Activated CD4-positive, CD25-positive, alpha-beta regulatory T cell treated with anti-CD3 and anti-CD28 coated beads, Interleukin-2, amount 50 U/mL, for 24 hours (primary cell): Measurements from ENCODE around the gene ADGRE3.

Experiments used
- ATAC-seq, 2 donors: fragments of 150-1000 bp; cut with Tn5 transposase; one replicate each; pipeline ENCODE4 v1.10.0; 2021; ENCODE audit warnings: mild to moderate bottlenecking in 1 of 2, moderate library complexity in 1 of 2

The ADGRE3 gene, protein sequence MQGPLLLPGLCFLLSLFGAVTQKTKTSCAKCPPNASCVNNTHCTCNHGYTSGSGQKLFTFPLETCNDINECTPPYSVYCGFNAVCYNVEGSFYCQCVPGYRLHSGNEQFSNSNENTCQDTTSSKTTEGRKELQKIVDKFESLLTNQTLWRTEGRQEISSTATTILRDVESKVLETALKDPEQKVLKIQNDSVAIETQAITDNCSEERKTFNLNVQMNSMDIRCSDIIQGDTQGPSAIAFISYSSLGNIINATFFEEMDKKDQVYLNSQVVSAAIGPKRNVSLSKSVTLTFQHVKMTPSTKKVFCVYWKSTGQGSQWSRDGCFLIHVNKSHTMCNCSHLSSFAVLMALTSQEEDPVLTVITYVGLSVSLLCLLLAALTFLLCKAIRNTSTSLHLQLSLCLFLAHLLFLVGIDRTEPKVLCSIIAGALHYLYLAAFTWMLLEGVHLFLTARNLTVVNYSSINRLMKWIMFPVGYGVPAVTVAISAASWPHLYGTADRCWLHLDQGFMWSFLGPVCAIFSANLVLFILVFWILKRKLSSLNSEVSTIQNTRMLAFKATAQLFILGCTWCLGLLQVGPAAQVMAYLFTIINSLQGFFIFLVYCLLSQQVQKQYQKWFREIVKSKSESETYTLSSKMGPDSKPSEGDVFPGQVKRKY

DNA sequence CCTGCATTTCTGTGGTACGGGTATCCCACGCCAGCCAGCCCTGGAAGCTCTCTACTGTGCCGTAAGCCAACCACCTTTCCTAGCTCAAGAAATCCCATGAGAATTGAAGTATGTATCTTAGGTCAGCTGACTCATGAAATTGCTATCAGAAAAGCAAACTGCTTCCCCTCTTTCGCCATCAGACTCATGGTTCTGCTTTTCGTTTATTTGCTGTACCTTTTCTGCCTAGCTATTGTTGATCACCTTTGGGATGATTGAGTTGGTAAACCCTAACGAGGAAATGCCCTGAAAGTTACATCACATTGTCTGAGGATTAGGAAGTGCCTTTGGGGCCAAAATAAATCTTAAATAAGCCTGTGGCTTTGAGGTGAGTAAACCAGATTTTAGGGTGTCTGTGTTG is at the start of gene ADGRE3:
TSS of gene ADGRE3 (minus strand) at position 81 of the 400 bp plus-strand sequence. CDS start at position 7, 74 bp downstream.
- ATAC-seq: no peak

DNA sequence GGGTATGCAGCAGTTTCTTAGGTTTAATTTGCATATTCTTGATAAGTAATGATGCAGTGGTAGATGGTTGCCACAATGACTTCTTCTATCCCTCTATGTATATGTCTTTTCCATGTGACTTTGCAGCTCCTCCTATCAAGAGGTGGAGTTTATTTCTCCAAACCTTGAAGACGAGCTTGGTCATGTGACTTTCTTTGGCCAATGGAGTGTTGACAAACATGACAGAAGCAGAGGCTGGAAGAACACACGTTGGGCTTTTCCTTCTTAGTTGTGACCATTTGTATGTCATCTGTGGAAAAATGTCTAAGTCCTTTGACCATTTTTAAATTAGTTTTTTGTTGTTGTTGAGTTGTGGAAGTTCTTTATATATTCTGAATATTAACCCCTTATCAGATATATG is 47.5 kb upstream of the ADGRE3 start:
- ATAC-seq: no peak

DNA sequence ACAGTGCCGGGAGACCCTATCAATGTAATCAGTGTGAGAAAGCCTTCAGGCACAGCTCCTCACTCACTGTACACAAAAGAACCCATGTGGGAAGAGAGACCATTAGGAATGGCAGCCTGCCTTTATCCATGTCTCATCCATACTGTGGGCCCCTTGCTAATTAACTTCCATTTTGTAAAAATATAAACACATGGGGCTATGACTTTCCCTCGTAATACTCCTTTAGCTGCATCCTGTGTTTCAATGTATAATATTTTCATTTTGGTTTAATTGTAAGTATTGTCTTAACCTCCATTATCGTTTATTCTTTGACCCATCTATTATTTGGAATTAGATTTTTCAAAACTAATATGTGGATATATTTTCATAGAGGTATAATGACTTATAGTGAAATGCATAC is 44.5 kb upstream of the ADGRE3 start:
- ATAC-seq: no peak

DNA sequence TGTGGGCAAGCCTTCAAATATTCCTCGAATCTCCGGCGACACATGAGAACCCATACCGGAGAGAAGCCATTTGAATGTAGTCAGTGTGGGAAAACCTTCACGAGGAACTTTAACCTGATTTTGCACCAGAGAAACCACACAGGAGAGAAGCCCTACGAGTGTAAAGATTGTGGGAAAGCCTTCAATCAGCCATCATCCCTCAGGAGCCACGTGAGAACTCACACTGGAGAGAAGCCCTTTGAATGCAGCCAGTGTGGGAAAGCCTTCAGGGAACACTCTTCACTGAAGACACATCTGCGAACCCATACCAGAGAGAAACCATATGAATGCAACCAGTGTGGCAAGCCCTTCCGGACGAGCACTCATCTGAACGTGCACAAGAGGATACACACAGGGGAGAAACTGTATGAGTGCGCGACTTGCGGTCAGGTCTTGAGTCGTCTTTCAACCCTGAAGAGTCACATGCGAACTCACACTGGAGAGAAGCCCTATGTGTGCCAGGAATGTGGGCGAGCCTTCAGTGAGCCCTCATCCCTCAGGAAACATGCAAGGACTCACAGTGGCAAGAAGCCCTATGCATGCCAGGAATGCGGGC is 44.0 kb upstream of the ADGRE3 start:
- no peak for ATAC-seq

DNA sequence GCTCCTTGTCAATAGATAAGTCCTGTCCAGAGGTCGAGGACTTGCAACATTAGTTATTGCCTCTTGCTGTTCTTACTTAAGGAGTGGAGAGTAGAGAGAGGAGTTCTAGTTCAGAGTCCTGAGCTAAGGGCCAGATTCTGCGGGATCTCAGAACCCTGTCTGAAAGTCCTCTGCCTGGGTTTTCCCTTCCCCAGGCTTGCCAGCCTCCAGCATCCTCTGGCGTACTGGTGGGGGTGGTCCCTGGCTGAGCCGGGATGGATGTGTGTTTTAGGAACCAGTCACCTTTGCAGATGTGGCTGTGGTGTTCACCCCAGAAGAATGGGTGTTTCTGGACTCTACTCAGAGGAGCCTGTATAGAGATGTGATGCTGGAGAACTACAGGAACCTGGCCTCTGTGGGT is 41.2 kb upstream of the ADGRE3 start:
- no peak for ATAC-seq

DNA sequence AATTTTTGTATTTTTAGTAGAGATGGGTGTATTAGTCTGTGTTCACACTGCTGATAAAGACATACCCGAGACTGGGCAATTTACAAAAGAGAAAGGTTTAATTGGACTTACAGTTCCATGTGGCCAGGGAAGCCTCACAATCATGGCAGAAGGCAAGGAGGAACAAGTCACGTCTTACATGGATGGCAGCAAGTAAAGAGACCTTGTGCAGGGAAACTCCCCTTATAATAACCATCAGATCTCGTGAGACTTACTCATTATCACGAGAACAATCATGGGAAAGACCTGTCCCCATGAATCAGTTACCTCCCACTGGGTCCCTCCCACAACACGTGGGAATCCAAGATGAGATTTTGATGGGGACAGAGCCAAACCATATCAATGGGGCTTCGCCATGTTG is 29.8 kb upstream of the ADGRE3 start:
- no peak for ATAC-seq

DNA sequence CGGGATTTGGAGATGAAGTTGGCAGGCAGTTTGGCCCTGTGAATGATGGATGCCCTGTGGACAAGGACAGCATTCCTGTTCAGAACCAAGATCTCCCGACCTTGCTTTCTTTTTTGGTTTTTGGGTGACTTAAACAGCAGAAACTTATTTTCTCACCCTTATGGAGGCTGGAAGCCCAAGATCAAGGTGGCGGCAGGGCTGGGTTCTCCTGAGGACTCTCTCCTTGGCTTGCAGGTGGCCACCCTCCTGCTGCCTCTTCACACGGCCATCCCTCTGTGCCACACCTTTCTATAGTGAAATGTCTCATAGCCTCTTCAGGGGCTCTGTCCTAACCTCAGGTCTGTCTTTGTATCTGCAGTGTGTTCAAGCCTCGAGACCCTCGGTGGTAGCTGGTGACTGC is 29.2 kb upstream of the ADGRE3 start:
- no peak for ATAC-seq

DNA sequence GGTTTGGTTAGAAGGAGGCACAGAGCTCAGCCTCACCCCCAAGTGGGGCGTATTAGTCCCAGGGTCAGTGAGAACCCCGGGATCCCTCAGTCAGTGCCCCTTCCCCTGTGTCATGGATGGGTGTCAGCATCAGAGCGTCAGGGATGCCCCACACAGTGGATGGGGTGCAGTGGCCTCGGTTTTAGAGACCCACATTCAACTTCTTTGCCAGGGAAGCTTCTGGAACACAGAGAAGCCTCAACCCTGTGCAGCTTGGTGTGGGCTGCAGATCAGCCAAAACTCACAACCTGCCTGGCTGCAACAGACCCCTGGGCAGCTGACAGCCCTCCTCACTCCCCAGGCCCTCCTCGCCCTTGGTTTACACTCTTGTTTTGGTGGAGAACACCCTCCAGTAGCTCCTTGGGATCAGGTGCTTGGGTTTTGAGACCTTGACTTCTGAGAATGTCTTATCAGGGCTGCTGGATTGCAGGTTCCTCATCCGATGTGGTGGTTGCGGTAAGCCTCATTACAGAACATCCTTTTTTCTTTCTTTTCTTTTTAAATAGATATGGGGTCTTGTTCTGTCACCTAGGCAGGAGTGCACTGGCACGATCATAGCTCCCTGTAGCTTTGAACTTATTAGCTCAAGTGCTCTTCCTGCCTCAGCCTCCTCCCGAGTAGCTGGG is 26.2 kb upstream of the ADGRE3 start:
- ATAC-seq: no peak

DNA sequence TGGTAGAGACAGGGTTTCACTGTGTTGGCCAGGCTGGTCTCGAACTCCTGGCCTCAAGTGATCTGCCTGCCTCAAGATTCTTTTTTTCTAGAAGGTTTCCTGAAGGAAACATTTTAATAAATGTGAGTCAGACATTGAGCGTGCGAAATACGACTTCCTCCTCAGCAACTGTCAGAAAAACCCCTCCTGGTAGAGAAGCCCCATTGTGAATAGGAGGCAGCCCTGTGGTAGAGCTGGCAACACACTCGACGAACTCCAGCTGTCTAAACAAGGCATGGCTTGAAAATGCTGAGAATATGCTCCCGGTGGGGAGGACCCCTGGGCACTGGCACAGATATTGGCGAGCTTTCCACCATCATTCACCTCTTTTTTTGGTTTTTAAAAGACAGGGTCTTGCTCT is 25.0 kb upstream of the ADGRE3 start:
- no peak for ATAC-seq

DNA sequence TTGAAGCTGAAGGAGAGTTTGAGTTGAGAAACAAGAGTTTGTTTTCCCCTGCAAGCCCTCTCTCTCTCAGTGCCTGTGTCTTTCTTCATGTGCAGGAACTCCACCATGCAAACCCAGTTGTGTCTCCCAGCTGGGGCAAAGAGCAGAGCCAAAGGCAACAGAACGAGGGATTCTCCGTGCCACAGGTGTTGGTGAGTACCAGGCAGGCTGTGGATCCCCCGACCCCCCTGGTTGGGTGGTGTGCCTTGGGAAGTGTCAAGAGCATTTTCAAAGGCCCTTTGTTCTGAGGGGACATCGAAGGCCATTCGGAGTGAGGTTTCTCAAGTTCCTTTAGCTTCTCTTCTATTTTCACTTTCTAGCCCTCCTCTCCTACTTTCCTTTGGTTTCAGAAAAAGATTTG is 20.8 kb upstream of the ADGRE3 start:
- no peak for ATAC-seq

DNA sequence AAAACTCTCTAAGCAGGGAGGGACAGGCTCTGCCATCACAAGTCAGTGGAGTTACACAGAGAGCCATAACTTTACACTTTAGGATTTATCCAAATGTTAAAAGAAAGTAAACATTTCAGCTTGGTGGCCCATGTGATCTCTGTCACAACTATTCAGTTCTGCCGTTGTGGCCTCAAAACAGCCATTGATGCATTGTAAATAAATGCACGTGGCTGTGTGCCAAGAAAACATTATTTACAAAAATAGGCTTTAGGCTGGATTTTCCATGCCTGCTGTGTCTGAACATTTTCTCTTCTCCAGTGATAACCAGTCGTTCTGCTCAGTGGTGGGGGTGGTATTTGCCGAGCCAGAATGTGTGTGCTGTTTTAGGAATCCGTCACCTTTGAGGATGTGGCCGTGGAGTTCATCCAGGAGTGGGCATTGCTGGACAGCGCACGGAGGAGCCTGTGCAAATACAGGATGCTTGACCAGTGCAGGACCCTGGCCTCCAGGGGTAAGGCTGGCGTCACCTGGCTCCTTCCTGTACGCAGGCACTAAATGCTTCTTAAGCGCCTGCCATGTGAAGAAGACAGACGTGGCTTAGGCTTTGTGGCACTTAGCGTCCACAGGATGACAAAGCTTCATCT is 20.1 kb upstream of the ADGRE3 start:
- ATAC-seq: no peak

DNA sequence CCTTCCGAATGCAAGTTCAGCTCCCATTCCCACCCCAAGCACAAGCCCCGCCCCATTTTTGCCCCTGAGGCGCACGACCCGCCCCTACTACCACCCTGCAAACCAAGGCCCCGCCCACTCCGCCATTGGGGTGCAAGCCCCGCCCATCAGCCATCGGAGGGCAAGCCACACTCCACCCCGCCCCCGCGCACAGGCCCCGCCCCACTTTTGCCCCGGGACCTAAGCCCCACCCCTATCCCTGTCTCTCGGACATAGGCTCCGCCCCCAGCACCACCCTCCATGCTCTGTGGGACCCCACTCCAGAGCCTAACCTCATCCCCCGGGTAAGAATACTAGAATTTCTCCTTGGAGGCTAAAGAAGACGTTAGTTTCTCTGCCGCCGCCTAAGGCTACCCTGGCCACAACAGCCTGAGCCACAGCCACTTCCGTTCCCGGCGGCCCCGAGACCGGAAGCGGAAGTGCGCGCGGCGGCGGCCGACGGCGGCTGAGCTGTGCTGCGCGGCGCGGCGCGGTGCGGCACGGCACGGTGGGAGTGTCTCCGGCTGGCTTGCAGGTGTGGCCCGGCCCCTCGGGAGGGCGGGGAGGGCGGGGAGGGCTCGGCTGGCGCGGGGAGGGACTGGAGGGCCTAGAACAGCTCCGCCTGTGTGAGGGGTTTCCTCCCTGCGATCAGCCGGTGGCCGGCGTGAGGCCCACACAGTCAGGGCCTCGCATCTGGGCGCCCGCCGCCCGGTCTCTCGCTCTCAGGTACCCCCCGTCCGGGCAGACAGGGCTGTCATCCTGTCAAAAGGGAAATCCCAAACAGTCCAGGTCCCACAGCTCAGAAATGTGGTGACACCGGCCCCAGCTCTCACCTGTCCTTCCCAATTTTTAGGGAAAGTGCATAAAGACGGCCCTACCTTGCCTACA is 15.2 kb upstream of the ADGRE3 start, which contains the start of gene ZNF333:
TSS of gene ZNF333 (plus strand) at position 451 of the 906 bp plus-strand sequence. CDS start 3,444 bp downstream, outside the sequence.
- ATAC-seq: peak; percentile 96 to 97

DNA sequence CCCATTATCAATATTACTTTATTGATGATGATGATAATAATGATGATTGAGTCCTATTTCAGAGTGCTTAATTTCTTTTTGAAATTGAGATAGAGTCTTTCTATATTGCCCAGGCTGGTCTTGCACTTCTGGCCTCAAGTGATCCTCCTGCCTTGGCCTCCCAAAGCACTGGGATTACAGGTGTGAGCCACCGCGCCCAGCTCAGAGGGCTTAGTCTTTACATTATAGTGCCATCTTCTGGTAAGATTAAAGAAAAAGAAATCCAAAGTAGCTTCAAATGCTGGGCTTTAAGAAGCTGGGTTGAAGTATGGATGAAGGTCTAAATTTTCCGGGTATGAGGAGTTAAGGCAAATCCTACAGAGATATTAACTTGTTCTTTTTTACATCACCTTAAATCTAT is 11.8 kb upstream of the ADGRE3 start:
- ATAC-seq: no peak

DNA sequence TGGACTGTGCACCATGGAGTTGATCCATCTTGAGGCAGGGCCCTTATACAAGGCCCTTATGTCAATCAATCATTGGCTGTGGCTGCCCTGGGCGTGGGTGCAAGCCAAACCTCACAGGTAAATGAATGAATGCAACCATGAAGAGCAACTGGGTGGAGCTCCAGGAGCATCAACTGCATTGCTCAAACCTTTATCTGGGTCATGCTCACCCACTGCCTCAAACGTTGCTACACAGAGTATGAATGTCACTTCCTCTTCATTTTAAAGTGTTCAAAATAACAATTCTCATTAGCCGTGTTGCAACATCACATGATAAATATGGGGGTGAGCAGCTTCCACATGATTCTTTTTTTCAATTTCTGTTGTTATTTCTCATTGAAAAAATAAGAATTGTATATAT is 8.8 kb upstream of the ADGRE3 start:
- no peak for ATAC-seq

DNA sequence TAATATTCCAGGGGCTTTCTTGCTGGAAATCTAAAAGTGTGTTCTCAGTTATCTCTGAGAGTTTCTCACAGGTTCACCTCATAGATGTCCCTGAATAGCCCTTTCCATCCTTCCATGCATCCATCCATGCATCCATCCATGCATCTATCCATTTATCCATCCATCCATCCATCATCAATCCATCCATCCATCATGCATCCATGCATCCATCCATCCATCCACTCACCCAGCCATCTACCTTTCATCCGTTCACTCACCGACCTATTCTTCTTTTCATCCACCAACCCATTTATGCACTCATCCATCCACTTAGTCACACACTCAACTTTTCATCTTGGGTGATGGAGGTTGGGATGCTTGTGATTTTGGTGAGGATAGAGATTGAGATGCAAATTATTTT is 7.4 kb upstream of the ADGRE3 start:
- ATAC-seq: no peak

DNA sequence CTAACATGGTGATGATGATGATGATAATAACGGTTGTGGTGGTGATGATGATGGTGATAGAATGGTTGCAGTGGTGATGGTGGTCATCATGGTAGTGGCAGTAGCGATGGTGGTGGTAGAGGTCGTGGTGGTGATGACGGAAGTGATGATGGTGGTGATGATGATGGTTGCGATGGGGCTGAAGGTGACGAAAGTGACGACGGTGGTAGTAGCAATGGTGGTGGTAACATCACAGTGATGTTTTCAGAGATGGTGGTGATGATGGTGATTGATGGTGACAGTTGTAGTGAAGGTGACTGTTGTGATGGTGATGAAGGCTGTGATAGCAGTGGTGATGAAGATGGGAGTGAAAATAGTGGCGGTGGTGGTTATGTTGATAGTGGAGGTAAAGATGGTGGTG is 3.6 kb upstream of the ADGRE3 start:
- ATAC-seq: no peak

DNA sequence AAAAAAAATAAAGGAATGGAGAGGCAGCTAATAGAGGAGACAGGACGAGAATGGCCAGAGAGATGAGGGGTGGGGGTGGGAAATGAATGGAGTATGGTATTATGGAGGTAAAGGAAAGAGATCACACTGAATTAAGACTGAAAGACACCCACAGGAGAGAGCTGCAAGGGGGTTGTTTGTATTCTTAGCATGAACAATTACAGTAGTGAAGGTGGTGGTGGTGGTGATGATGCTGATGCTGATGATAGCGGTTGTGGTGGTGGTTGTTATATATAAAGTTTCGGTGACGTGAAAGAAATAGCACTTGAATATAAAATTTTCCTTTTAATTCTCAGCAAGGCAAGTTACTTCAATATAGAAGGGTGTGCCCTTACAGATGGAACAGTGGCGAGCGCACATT is 2.8 kb upstream of the ADGRE3 start:
- ATAC-seq: peak in 1 of 2 donors; percentile 80

DNA sequence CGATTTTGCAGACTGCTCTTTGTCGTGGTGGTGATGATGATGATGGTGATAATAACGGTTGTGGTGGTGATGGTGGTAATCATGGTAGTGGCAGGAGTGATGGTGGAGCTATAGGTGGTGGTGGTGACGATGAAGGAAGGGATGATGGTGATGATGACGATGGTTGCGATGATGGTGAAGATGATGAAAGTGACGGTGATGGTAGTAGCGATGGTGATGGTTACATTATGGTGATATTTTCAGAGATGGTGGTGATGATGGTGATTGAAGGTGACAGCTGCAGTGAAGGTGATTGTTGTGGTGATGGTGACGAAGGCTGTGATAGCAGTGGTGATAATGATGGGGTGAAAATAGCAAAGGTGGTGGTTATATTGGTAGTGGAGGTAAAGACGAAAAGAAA is 2.1 kb upstream of the ADGRE3 start:
- ATAC-seq: no peak

DNA sequence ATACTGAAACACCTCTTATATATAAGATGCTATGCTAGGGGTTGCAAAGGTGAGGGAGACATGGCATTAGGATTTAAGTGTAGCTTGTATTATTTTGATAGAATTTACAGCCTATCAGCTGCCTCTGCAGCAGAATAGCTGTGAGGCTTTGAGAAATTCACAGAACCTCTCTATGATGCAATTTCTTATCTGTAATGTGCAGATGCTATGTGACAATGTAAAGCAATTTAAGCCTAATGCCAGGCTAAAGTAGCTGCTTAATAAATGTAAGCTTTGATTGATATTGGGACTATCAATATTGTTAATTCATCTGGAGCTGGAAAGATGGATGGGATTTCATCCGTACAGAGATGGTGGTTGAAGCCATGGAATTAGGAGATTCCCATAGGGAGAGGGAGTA is 1.6 kb downstream of the ADGRE3 start:
- ATAC-seq: no peak

DNA sequence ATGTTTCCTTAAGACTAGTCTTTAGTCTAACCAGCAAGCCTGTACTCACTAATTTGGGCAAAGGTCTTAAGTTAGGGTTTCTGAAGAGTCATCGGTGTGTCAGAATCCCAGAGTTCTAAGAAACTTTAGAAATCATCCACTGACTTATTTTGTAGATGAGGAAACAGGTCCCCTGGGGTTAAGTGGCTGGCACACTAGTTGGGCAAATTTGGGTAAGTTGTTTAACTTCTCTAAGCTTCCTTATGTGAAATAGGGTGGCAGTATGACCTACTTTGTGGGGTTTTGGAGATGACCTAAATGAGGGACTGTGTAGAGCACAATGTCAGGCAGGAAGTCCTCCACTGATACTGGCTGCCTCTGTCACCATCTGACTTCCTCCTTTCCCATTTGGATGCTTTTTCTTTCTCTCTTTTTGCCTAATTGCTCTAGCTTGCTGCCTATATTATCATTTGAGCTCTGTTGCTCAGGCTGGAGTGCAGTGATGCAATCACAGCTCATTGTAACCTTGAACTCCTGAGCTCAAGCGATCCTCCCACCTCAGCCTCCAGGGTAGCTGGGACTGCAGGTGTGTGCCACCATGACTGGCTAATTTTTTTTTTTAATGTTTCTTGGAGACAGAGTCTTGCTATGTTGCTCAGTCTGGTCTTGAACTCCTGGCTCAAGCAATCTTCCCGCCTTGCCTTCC is 2.3 kb downstream of the ADGRE3 start:
- no peak for ATAC-seq

DNA sequence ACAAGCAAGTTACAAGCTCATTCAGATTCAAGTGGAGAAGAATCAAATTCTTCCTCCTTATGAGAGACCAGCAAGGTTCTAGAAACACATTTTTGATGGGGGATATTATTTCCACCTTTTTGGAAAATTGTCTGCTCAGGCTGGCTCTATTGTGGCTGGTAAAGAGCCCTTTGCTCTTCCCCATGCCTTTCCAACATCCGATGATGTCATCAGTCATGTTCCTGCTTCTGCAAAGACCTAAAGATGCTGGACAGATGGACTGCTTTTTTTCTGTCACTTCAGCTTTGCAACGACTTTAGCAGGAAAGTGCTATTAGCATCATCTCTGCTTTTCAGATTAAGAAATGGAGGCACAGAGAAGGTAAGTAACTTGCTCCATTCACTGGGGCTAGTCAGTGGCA is 4.2 kb downstream of the ADGRE3 start:
- no peak for ATAC-seq
